A172 (cell line): ENCODE results near the gene CMSS1. TPM values are rescaled to one million over a fixed set of nuclear protein-coding genes. Genes with fewer than 3 reads are reported as not detected.

Experiments
- DNase-seq: peaks from one replicate; pipeline ENCODE4 v3.0.0-alpha.2; 2015; ENCODE audit warnings: low spot score
- total RNA-seq: library from RNA; depleted of rRNA; stranded (reverse); fragments of >200 nt; shearing (Covaris generic); gene quantifications from 2 replicates; pipeline ENCODE4 v1.2.3, GENCODE V29; 2014

The CMSS1 gene
- total RNA-seq, 1 experiment from 2014 or later, result 48.6 TPM

- no peak for DNase-seq
These were observed 323.3 kb downstream of the CMSS1 start for GRCh38 chr3:100140976-100141375.

DNA sequence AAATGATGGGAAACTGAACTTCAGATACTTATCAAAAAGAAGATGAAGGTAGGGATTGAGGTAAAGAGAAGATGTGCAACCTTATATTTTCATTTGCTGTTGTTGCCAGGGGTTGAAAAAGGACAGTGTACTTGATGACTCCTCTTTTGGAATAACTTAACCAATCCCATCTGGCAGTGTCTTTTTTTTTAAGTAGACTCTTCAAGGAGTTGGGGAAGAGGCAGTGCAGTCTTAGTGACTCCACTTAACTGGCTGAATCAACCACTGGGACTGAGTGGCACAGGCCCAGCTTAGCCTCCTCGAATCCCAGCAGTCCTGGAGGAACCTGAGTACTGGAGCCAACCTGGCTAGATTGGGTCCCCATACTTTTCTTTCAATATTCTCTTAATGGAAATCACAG, 323.9 kb downstream of the CMSS1 start:
- DNase-seq, result no peak

GRCh38 chr3:100144255-100144866, 326.7 kb downstream of the CMSS1 start:
- no peak for DNase-seq

DNA sequence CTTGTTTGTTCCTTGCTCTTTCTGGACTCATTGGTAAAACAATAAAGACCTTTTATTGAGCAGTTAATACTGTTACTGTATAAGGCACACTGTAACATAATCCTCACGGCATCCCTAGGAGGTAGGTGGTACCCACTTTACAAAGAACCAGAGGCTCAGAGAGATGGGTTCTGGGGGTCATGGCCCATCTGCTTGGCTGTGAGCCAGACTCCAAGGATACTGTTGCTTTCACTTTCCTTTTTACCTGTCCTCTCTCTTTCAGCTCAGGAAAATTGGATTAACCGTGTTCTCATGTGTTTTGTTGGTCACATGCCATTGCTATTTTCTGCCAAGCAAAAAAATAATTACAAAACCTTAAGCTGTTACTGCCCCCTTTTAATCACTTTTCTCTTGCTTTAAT, 331.5 kb downstream of the CMSS1 start:
- no peak for DNase-seq

DNA sequence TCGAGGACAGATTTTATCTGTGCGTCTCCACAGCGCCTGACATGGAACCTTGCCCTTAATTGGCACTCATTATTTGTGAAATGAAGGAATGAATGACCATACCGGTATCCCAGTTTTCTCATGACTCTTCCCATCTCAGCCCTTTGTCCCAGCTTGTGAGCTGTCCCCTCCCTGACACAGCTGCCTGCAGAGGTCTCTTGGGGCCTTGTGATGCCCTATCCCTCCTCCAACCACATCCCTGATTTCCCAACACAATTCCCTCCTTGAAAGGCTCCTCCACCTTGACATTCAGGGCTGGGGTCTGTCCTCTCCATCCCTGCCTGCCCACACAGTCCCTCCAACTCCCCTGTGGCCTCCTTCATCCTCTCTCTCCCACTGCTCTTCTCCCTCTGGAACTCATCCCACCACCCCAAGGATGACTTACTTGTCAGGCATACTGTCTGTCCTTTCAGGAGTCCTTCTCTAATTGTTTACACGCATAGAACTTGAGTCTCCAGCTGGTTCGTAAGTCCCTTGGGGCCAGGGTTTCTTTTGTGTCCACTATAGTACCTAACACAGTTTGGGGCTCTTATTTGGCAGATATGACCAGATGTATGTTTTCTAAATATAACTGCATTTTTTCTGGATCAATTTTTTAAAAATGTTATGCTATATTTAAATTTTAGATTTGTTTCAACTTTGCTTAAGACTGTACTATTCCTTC, 332.2 kb downstream of the CMSS1 start:
- DNase-seq, result no peak

DNA sequence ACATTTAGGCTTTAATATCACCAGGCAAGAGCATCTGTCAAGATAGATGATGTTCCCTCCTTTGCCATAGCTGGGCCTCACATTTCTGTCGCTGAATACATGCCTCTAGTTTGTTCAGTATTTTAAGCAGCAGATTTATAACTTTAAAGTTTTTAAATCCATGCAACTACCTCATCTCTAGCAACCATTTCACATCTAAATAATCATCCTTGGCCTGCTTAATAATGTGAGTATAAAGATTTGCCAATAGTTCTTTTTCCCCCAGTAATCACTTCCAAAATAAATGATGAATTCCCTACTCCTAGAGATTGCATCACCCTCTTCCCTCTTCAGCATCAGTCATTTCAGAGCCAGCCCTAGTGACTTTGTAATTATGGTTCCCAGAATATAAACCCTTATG, 332.8 kb downstream of the CMSS1 start:
- DNase-seq, result no peak

DNA sequence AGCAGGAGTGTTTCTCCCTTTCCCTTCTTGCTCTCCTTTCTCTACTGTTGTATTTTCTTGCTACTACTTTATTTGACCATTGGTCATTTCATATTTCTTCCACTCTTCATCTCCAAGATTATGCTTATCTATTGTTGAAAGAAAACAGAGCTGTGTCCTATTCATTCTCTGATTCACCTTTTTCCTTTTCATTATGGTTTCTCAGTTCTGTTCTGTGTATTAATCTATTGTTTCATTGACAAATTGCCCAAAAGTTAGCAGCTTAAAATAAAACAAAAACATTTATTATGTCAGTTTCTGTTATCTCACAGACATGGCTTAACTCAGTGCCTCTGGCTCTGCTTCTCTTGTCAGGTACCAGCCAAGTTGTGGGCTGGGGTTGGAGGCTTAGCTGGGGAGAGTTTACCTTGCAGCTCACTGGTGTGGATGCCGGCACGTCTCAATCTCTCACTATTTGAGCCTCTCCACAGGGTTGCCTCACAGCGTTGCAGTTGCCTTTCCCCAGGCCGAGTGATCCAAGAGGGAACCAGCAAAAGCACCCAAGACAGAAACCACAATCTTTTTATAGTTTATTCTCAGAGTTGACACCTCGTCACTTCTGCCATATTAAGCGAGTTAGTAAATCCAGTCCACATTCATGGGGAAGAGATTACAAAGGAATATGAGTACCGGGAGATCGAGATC, 333.5 kb downstream of the CMSS1 start:
- no peak for DNase-seq

DNA sequence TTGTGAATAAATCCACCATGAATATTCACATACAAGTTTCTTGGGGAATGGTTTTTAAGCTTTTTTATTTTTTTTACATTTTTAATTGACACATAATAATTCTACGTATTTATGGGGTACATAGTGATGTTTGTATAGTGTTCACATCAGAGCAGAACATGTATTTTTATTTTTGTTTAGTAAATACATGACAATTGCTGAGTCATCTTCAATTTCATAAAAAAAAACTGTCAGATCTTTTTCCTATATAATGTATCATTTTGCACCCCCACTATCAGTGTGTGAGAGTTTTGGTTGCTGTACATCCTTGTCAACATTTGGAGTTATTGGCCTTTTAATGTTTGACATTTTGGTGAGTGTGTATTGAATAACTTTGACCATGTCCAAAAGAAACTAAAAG, 336.5 kb downstream of the CMSS1 start:
- DNase-seq, result no peak

DNA sequence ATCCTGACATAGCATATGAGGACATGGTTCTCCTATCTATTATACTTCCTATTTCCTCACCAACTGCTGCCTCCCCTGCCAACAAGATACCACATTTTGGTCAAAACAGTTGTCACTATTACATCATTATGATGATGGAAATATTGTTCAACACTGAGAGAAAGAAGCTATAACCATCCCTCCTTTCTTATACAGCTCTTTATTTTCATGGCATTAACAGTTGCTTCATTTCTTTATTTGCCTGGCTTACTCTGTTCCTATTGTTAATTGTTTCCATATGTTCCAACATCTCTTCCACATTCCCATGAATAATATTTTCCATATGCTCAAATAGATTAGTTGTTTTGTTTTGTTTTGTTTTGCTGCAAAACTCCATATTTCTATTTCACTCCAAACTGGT, 337.5 kb downstream of the CMSS1 start:
- DNase-seq, result no peak

DNA sequence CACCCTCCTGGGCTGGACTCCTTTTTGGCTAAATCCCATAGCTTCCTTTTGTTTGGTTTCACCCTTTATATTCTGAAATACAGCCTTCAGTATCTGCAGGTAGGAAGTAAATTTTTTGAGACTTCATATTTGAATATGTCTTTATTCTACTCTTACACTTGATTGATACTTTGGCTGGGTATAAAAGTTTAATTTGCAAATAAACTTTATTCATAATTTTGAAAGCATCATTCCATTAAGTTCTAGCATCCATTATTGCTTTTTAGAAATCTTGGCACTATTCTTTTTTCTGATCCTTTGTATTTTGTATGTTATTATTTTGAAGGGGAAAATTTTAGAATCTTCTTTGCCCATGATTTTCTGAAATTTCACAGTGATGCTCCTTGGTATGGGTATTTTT, 337.9 kb downstream of the CMSS1 start:
- DNase-seq, result no peak

- no peak for DNase-seq
These were observed 340.0 kb downstream of the CMSS1 start for GRCh38 chr3:100157685-100158084.

DNA sequence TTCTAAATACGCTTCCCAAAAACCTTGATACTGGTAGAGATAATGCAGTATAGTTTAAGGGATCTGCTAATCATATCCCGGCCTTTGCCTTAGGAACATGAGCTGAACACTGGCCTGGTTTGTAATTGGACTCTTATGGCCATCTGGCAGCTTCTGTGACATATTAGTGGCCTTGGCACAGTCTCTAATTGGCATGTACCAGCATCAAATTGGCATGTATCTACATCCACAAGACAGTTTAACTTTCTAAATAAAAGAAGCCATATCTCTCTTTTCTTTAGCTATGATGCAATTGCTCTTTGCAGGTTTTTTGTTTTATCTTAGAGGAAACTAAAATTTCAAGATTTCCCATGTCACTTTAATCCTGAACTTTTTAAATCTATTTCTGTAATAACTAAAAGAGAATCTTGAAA, 341.3 kb downstream of the CMSS1 start:
- no peak for DNase-seq

DNA sequence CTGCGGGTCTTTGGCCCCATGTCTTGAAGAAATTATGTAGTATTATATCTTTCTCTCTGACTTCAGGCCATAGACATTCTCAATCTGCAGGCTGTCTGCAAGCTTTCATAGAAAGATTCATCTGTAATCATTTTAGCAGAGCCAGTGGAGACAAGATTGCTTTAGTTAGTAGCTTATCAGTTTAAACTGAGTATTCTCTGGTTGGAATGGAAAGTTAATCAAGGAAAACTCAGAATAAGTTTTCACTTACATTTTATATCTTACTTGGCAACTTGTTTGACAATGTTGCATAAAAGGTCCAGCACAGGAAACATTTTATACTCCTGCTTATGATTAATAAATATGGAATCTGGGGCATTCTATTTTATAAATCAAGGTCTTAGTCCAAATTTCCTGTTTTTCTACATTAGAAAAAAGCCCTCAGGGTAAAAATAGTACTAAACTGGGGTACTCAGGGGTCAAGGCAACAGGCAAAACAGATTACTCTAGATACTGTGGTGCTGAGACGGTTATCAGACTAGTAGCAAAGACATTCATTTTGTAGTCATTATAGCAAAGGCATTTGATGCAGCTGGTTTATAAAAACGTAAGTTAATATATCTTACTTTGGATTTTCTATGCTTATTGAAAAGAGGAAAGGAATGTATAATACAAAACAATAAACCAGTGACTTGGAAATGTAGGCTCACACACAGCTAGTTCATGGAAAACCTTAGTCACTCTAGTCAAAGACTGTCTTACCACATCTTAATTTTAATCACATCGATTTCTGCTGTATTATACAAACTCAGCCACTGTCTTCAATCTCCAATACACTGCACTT, 341.9 kb downstream of the CMSS1 start:
- peak; percentile 40 for DNase-seq

DNA sequence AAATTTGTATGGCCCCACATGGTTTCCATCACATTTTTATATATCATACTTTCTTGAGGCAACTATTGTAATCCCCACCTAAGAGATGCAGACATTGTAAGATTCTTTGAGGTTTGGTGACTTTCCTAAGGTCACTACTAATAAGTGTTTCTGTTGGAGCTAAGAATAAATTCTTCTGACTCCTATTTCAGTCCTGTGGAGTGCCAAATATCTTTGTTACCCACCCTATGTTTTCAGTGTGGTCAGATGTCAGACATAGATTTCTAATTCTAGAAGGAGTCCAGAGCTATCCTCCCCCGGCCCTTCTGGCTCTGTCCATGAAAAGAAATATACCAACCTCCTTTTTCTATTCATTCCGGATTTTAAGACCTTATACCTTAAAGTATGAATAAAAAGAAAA, 342.9 kb downstream of the CMSS1 start:
- DNase-seq, result no peak

DNA sequence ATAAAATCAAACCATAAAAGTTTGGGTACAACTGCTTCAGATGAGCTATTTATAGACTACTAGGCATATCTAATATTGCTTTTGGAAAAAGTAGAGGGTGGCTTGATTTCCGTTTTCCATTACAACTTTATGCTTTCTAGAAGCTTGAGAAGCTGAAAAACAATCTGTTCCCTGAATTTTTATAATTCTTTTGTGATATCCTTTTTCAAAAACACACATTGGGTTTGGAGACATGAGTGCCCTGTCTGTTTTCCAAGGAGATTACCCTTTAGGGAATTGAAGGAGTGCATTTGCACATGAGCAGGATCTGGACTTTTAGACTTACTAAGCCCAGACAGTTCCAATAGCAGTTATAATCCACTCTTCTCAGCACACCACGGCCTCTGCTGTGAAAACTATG, 346.1 kb downstream of the CMSS1 start:
- no peak for DNase-seq

- no peak for DNase-seq
These were observed 347.1 kb downstream of the CMSS1 start for GRCh38 chr3:100164743-100165142.

DNA sequence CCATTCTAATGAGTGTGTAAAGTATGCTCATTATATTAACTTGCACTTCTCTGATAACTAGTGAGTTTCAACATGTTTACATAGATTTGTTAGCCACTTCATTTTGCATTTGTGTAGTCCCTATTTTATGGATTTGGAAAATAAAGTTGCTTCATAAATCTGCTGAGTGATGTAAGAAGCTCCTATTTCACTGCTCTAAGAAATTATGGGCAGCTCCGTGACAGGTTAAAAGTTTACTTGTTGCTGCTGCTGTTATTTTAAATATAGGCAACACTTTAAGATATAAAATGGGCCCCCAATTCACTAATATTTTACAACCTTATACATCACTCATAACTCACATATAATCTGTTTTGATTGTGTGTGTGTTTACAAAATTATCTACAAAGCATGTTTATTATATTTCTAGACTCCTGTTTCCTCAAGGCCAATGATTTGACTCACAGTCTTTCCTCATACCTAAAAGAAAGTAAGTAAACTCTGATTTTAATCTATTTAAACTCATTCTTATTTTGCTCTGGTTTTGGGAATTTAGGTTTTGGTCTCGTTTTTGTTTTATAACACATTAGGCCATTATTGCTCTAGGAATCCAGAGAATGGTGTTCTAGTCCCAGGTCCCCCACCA, 348.4 kb downstream of the CMSS1 start:
- no peak for DNase-seq

- DNase-seq, result no peak
These were observed 351.7 kb downstream of the CMSS1 start for GRCh38 chr3:100169201-100169920.

DNA sequence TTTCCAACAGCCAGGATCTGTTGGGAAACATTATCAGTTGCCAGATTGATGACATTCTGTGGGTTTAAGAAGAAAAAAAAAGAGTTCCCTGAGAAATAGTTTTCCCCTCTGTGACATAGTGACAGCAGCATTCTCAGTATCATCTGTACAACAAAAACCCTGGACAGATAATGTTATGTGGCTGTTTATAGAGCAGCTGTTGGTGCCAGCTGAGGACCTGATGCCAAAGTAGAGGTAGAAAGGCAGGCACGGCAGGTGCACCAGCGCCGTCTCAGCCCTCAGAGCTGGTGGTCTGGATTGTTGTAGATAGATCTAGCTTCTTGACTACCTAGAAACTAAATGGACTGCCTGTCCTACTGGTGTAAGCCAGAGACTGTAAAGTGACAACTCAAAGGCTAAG, 352.8 kb downstream of the CMSS1 start:
- DNase-seq, result no peak

DNA sequence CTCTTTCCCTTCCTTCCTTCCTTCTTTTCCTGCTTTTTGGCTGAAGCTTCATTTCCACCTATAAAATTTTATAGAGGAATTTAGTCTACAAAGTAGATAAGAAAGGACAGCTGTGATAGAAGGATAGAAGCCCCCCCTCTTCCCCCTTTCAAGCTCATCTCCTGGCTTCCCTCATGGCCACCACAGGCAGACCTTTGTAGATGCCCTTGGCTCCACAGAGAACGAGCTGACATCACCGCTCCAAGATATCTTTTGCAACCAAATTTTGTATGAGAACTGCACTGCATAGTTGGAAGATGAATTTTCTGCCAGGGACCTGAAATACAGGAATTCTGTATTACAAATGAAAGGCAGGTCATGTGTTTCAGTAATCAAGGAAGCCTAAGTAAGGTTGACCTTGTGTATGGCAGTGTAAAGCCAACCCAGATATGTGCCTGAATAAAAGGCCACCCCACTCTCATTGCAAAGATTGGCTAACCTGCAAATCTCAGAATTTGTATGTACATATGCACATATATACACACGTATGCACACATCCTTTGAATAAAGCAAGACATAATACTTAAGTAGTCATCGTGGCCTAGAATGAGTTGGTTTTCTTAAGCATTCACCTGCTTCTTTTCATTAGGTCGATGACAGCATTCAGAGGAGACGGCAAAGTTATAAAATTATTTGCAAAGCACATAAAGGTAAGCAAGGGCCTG, 353.7 kb downstream of the CMSS1 start:
- no peak for DNase-seq

DNA sequence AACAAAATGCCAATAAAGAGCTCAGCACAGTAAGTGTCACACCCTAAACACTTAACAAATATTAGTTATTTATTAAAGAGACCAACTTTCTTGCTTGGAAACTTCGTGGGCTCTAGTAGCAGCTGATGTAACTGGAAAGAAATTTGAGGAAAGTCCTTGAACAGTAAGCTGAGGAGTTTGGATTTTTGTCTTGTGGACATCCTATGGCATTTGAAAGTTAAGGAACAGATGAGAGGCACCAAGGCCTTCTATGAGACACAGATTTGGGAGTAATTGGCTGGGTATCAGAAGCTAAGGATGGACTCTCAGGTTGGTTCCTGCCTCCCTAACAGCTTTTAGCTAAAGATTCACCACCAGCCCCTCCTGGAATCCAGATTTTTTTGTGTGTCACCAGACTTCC, 356.3 kb downstream of the CMSS1 start:
- DNase-seq, result no peak
